GM21786 (cell line): Measurements from ENCODE around the gene VCX.
"Not testable (repeated sequence)": the region's sequence is repeated elsewhere in the genome, so short reads cannot be mapped to it uniquely, and the experiment has no call there.

ENCODE experiments used
- ATAC-seq: cut with Tn5 transposase; IDR thresholded peaks from one replicate; pipeline ENCODE4 v1.9.1; 2021; ENCODE audit not compliant: unreplicated experiment

Gene VCX

DNA sequence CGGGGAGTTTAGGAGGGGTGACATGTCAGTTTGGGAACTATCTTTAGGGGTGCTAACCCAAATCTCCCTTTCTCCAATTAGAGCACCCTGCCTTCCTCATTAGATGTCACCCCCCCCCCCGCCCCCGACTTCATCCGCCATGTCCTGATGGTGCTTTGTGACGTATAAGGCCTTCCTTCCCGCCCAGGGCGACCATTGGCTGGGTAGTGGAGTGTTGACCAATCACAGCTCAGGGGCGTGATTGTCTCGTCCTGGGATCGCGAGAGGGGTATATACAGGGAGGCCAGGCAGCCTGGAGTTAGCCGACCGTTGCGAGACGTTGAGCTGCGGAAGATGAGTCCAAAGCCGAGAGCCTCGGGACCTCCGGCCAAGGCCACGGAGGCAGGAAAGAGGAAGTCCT lies at the start of gene VCX:
Gene VCX, plus strand, starts transcription at position 301 of the 400 bp plus-strand sequence. Its CDS starts 33 bp downstream, at position 334.
- not testable (repeated sequence) for ATAC-seq

DNA sequence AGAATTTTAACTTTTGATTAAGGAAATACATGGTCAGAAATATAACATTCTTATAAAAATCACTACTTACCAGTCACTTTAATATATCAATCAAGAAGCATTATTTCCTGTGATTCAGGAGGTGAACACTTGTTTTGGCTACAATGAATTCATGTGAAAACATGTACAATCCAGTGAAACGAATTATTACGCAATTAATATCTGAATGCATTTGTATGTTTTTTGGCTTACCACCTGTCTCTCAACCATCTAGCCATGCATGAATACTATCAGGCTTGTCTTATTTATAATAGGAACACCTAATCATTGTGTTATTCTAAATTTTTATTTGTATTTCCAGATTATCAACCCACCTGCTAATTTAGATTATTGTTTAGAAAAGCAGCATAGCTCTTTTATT lies 44.6 kb upstream of the VCX start:
- no peak for ATAC-seq

DNA sequence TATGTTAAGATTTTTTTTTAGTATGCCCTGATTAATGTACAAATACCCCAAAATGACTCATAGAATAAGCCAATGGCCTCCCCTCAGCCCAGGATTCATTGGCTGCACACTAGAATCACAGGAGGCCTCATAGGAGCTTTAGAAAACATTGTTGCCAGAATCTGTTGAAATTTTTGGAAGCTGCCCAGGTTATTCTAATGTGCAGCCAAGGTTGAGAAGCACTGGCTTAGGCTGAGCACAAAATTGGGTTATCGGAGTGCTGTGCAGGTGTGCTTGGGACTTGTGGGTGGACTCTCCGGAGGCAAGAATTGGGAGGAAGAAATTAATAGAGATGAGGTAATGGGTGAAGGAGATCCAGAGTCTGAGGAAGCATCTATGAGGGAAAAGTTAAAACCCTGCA lies 41.3 kb upstream of the VCX start:
- ATAC-seq = no peak

DNA sequence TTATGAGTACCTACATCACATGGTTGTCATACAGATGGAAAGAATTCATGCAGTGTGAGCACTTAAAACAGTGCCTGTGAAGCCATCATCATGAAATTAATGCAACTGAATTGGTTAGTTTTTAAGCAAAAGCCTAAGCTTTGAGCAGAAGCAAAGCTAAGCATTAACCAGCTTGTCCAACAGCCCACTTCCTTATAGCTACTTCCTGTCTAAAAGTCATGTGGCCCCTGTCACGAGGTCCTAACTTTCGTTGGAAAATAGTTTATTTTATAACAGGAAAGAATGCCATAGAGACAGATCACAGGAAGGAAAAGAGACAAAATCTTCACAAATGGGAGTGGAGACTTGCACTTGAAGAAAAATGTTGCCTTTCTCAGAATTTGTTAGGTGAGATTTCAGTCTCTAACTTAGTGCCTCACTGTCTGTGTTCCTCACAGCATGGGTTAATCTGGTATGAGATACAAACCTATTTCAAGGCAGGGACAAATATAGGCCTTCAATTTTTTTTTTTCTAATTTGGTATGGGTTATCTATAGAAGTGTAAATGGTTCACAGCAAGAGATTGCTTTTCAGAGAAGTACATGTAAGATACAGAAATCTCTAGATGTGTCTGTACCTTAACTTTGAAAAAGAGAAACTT lies 27.7 kb upstream of the VCX start:
- ATAC-seq = no peak

DNA sequence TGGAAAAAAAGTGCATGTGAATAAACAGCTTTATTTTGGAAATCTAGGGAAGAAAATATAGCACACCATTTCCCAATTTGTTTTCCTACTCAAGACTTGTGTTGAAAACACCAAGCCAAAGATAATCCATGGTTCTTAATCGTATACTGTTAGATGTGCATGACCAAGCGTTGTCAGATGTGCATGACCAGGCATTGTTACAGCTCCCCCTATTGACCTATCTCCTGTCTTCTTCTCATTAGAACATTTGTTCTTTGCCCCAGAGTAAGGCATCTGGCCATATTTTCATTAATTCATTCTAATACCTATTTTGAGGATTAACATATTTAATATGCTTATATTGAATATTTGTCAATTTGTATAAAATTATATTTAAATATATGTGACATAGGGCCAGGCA lies 14.4 kb upstream of the VCX start:
- no peak for ATAC-seq

DNA sequence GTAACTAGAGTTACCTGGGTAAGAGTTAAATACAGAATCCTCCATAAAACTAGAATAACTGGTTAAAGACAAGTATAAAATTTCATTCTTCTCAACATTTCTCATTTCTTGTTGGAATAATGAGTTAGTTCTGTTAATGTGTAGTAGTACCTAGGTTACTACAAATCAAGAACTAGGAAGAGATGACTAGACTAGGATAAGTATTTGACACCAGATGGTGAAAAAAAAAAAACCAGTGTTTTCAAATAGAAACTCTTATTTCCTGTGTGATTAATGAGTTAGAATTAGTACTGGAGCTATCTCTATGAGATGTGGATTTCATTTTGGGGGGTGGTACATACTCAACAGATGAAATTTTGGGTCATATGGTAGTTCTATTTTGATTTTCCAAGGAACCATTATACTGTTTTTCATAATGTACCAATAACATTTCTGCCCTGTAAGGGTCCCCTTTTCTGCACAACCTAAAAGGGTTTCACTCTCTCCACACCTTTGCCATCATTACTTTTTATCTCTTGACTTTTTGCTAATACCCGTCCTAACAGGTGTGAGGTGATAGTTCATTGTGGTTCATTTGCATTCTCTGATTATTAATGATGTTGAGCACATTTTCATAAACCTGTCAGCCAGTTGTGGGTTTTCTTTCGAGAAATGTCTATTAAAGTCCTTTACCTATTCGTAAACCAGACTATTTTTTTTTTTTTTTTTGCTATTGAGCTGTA lies 1.7 kb upstream of the VCX start:
- ATAC-seq = no peak

DNA sequence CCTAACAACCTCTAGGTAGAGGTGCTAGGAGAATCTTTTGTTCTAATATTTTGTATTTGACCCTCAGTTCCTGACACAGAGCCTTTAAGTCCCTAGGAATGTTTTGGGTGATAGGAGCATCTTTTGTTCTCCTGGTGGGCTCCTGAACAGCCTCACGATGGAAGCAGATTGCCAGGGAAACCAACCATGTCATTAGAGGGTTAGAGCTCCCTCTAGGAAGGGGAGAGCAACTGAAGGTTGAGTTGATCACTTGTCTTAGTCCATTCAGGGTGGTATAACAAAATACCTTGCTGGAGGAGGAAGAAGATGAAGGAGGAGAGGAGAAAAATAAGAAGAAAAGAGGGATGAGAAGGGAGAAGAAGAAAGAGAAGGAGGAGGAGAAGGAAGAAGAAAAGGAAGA lies 9.2 kb downstream of the VCX start:
- no peak for ATAC-seq

DNA sequence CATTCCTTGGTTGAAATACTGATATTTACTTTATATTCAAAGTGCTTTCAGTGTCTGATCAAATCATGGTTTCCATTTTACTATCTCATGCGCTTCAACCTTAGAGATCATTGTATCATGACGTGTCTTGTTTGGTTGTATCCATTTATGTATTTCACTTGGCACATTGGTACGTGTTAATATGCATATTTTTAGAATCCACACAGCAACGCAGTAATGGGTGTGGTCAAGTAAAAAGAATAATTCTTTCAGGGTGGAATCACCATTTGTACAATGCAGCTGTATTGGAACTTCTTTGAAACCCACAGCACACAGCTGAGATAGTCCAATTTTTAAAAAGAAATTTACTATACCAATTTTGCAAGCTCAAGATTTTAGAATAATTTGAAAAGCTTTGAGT lies 29.1 kb downstream of the VCX start:
- ATAC-seq = no peak

DNA sequence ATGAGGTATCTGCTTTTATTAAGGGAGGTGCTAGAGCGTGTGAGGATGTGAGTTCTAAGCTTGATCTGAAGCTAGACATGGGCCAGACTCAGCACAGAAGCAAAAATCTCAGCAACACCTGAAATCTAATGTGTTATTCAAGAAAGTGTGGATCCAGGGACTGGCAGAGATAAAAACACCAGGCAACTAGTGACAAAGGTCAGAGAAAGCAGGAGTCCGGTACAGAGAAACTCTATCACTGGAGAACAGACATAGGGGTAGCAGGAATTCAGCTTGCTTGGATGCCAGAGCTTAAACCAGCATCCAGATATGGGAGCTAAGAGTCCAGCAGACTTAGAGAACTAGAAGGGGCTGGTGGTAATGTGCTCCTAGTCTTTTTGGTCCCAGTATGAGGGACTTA lies 34.0 kb downstream of the VCX start:
- no peak for ATAC-seq

DNA sequence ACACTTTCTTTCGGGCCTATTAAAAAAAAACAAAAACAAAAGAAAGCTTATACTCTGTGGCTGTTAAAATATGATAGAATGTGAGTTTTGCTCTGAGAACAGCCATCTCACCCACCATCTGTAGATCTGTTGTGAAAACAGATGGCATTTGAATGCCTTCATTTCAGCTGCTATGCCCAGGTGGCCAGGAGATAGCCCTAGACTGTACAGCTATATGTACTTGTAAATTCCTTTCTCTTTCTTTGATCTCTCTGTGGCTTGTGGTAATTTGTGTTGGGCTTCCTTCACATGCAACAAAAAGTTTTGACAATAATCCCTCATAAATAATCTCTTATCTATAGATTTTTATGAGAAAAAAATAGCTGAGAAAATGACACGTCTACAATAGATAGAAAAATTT lies 46.2 kb downstream of the VCX start:
- no peak for ATAC-seq

DNA sequence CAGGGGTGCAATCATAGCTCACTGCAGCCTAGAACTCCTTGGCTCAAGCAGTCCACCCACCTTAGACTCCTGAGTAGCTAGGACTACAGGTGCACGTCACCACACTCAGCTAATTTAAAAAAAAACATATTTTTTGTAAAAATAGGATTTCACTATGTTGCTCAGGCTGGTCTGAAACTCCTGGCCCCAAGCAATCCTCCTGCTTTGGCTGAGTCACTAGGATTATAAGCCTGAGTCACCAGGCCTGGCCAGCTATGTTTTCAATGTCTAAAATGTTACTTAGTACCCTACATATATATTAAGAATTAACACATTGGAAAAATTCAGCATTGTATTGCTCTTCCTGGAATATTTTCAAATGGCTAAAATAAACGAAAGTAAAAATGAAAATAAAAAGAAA lies 46.7 kb downstream of the VCX start:
- no peak for ATAC-seq

DNA sequence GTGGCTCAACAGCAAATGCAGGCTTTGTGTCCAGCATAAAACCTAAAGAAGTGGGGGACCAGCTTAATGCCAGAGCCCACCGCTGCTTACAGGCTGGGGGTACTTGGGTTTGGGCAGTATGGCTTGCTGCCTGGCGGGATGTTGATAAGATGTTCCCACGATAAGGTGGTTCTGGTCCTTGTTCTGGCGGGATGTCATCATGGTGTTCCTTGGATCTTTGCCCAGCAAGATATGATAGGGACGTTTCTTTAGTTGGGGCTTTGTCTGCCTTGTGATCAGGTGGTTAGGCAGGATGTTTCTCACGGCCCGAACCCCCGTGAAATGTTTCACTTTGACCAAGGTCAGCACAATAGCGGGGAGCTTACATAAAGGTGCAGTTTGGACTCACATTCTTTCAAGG lies 49.0 kb downstream of the VCX start:
- ATAC-seq = no peak
